Measurements from ENCODE around the gene CPHXL2. TPM values are rescaled to one million over a fixed set of nuclear protein-coding genes. Genes with fewer than 3 reads are reported as not detected.

CPHXL2 gene
- total RNA-seq, 2 experiments from 2014 or later = not detected

DNA sequence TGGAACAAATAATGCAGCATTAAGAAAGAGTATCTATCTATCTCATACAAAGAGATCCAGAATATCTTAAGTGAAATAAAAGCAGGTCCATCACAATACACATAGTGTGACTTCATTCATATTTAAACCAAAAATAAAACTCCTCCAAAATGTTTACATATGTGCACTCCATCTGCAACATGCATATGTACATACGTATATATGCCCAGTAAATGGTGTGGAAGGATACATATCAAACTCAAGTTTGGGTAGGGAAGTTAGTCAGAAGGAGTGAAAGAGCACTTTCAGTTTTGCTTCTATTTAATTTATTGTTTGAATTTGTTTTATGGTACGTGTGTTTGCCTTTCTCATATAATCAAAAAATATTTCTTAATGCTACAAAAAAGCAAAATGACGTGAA is 41.8 kb downstream of the CPHXL2 start:
- H3K27ac Mint-ChIP-seq = peak overlapping the region; percentile 36

DNA sequence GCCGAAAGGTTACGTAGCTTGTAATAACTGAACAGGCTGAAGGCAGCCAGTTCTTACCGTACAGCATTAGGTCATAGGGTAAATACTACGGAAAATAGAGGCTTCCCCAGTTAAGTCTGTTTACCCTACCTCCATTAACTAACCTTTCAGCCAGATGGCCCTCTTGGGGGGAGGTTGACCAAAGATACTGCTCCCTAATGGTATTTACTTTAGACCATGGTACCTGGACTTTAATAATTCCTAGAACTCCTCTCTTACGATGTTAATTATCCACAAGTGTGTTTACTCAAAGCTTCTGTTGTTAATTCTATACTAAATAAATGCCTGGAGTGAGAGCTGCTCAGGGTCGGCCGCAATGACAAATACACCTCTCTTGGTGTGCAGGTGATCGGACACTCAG is 44.0 kb downstream of the CPHXL2 start:
- Mint-ChIP-seq H3K4me3 (no peak overlapping the region), H3K4me1 (ENCODE audit: low read depth) (peaks cover 15% of the 10 kb centered on the region), H3K9me3 (no peaks in the 10 kb centered on the region), H3K27me3 (no peaks in the 10 kb centered on the region), H3K36me3 (ENCODE audit: low read depth) (peaks cover 74% of the 10 kb centered on the region), H3K27ac (no peak overlapping the region)
- ChIA-PET POLR2A (interaction anchor here (5.9 to 9.2 kb wide), 2 partner anchors 10 to 15 kb away, joined by 44 to 67 read pairs; partner anchors contain the start of genes KARS1 and TERF2IP), CTCF (interaction anchor here (1.1 to 2.6 kb wide), 3 partner anchors 9 to 18 kb away, joined by 3 to 9 read pairs (median 3); partner anchors contain the start of genes KARS1 and TERF2IP)
- intact Hi-C loops (cut with micrococcal nuclease) = no loop called here
- DNase-seq = no peak
- TF ChIP-seq, protein P1, sequence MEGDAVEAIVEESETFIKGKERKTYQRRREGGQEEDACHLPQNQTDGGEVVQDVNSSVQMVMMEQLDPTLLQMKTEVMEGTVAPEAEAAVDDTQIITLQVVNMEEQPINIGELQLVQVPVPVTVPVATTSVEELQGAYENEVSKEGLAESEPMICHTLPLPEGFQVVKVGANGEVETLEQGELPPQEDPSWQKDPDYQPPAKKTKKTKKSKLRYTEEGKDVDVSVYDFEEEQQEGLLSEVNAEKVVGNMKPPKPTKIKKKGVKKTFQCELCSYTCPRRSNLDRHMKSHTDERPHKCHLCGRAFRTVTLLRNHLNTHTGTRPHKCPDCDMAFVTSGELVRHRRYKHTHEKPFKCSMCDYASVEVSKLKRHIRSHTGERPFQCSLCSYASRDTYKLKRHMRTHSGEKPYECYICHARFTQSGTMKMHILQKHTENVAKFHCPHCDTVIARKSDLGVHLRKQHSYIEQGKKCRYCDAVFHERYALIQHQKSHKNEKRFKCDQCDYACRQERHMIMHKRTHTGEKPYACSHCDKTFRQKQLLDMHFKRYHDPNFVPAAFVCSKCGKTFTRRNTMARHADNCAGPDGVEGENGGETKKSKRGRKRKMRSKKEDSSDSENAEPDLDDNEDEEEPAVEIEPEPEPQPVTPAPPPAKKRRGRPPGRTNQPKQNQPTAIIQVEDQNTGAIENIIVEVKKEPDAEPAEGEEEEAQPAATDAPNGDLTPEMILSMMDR (IDR thresholded peaks at IDR 0.05) = no peak
- ATAC-seq = no peak

More for the DNA sequence above, 41.8 kb downstream of the CPHXL2 start:
- ATAC-seq (no peak), DNase-seq (no peak)
- no peak overlapping the region for H3K4me3 Mint-ChIP-seq
- TF ChIP-seq, protein P1 (IDR thresholded peaks at IDR 0.05) = no peak
- H3K9me3 Mint-ChIP-seq = no peaks in the 10 kb centered on the region
- ChIA-PET POLR2A (interaction anchor here (0.7 to 3.8 kb wide), 3 partner anchors 8 to 13 kb away, joined by 3 to 21 read pairs (median 4); partner anchors contain the start of genes KARS1 and TERF2IP), CTCF (interaction anchor here (1.6 kb wide), 1 partner anchor 170 kb away, joined by 5 read pairs; no protein-coding TSS in a partner anchor)
- H3K27me3 Mint-ChIP-seq = no peaks in the 10 kb centered on the region
- intact Hi-C loops (cut with micrococcal nuclease) = no loop called here
- peaks cover 67% of the 10 kb centered on the region for H3K36me3 Mint-ChIP-seq (ENCODE audit: low read depth)
- H3K4me1 Mint-ChIP-seq (ENCODE audit: low read depth) = peaks cover 8% of the 10 kb centered on the region

DNA sequence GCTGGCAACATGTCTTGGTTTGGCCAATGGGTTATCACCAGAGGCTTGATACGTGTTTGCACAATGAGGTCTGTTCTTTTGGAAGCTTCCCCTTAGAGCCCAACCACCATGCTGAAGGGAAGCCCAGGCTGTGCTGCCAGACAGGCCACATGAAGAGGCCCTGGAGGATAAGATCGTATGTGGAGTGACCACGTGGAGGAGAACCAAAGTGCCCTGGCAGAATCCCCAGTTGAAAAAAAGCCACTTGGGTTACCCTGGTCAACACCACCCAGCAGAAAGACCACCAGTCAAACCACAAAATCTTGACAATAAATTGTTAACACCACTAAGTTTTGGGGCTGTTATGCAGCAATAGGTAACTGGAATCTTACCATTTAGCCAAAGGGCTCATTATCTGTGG is 46.8 kb downstream of the CPHXL2 start:
- peaks cover 18% of the 10 kb centered on the region for H3K4me1 Mint-ChIP-seq (ENCODE audit: low read depth)
- ChIA-PET CTCF (interaction anchor here (2.5 kb wide), 1 partner anchor 8 kb away, joined by 9 read pairs; the partner anchor contains the start of gene ADAT1), POLR2A (interaction anchor here (0.7 to 9.2 kb wide), 3 partner anchors 13 to 136 kb away, joined by 3 to 67 read pairs (median 44); partner anchors contain the start of genes KARS1 and TERF2IP)
- peak overlapping the region; percentile 20 for H3K27ac Mint-ChIP-seq
- intact Hi-C loops (cut with micrococcal nuclease) = no loop called here
- DNase-seq (no peak), ATAC-seq (no peak)
- no peaks in the 10 kb centered on the region for H3K27me3 Mint-ChIP-seq
- H3K9me3 Mint-ChIP-seq = no peaks in the 10 kb centered on the region
- no peak overlapping the region for H3K4me3 Mint-ChIP-seq
- TF ChIP-seq, protein P1 (IDR thresholded peaks at IDR 0.05) = no peak
- peaks cover 74% of the 10 kb centered on the region for H3K36me3 Mint-ChIP-seq (ENCODE audit: low read depth)

DNA sequence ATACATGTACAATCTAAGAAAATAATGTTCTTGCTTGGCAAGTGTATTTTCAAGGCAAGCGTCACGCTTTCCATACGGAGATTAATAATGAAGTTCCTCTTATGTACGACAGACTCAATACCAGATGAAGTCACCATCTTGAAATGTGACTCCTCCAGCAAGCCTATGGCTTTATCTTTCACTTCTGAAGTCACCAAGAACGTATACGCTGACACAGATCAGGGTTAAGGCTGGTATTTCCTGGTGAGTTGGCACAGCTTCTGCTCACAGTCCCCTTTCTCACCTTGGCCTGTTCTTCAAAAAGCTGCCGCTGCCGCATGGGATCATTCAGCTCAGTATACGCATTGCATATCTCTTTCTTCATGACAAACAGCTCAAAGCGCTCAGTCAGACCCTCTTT is 47.7 kb downstream of the CPHXL2 start:
- no peaks in the 10 kb centered on the region for H3K27me3 Mint-ChIP-seq
- peak overlapping the region; percentile 49 for H3K27ac Mint-ChIP-seq
- H3K9me3 Mint-ChIP-seq = no peaks in the 10 kb centered on the region
- H3K4me3 Mint-ChIP-seq = no peak overlapping the region
- H3K36me3 Mint-ChIP-seq (ENCODE audit: low read depth) = peaks cover 79% of the 10 kb centered on the region
- CTCF ChIA-PET = no interaction called here
- peaks cover 24% of the 10 kb centered on the region for H3K4me1 Mint-ChIP-seq (ENCODE audit: low read depth)
- intact Hi-C loops (cut with micrococcal nuclease) = loop anchor here (10.0 kb wide), 1 partner anchor 164 kb away; the partner anchor contains the start of gene TMEM170A
- TF ChIP-seq, protein P1 (IDR thresholded peaks at IDR 0.05) = no peak
- no peak for ATAC-seq
- POLR2A ChIA-PET = interaction anchor here (0.7 to 9.2 kb wide), 3 partner anchors 14 to 29 kb away, joined by 3 to 67 read pairs (median 44); partner anchors contain the start of genes KARS1 and TERF2IP
- DNase-seq = no peak

DNA sequence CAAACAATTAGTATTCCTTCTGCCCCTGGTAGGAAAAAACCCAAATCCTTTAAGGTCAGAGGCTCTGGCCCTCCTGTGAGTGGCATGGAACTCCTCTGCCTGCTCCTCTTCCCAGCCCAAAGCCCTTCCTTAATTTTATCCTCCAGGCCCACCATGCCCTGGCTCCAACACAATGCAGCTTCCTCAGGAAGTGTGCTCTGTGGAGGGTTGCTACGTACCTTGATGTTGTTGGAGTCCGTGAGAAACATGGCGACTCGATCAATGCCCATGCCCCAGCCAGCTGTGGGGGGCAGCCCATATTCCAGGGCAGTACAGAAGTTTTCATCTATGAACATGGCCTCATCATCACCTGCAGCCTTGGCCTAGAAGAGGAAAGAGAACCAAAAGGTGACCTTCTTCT is 48.5 kb downstream of the CPHXL2 start:
- peaks cover 73% of the 10 kb centered on the region for H3K36me3 Mint-ChIP-seq (ENCODE audit: low read depth)
- CTCF ChIA-PET = interaction anchor here (0.6 kb wide), 1 partner anchor 8 kb away, joined by 3 read pairs; no protein-coding TSS in a partner anchor
- POLR2A ChIA-PET = interaction anchor here (9.2 kb wide), 1 partner anchor 14 kb away, joined by 67 read pairs; no protein-coding TSS in a partner anchor
- H3K27ac Mint-ChIP-seq = peak overlapping the region; percentile 82
- TF ChIP-seq, protein P1 (IDR thresholded peaks at IDR 0.05) = no peak
- DNase-seq (no peak), ATAC-seq (no peak)
- H3K4me1 Mint-ChIP-seq (ENCODE audit: low read depth) = peaks cover 24% of the 10 kb centered on the region
- H3K9me3 Mint-ChIP-seq = no peaks in the 10 kb centered on the region
- intact Hi-C loops (cut with micrococcal nuclease) = loop anchor here (10.0 kb wide), 1 partner anchor 164 kb away; the partner anchor contains the start of gene TMEM170A
- H3K27me3 Mint-ChIP-seq = no peaks in the 10 kb centered on the region
- no peak overlapping the region for H3K4me3 Mint-ChIP-seq
